ENCODE data around the gene ZNF536.

ZNF536 gene

DNA sequence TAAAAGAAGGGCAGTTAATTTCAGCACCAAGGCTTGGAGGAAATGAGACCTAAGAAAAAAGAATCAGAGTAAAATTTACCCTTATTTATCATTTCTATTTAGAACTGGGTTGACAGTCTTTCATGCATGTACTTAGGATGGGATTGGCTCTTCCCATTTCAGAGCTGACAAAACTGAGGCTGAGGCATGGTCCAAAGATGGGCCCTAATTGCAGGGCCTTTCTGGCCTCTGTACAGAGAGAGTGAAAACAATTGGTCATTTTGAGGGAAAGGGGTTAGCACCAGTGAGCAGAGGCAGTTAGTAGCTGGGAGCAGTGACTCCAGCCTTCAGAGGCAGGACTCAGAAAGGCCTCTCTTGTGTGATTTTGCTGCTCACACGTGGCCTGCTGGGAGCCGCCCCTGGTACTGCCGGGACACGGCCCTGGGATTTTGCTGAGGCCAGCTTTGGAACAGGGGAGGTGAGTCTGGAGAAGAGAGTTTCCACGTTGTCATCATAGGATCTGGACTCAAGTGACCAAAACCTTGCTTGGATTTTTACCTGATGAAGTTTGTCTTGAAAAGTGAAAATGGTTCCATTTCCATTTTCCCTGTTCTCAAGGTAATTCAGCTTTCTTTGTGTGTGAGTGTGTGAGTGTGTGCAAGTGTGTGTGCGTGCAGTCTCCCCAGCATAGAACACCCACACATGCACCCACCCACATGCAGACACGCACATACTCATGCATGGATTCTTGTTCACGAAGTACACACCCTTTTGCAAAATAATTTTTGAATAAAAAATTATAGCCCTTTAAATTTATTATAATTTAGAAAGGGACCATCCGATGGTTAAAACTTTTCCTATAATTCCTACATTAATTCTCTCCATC is at the start of gene ZNF536:
Gene ZNF536 (plus strand): TSS at position 425 of the 865 bp plus-strand sequence. CDS start 71,179 bp downstream, outside the sequence.
- no peak for DNase-seq

DNA sequence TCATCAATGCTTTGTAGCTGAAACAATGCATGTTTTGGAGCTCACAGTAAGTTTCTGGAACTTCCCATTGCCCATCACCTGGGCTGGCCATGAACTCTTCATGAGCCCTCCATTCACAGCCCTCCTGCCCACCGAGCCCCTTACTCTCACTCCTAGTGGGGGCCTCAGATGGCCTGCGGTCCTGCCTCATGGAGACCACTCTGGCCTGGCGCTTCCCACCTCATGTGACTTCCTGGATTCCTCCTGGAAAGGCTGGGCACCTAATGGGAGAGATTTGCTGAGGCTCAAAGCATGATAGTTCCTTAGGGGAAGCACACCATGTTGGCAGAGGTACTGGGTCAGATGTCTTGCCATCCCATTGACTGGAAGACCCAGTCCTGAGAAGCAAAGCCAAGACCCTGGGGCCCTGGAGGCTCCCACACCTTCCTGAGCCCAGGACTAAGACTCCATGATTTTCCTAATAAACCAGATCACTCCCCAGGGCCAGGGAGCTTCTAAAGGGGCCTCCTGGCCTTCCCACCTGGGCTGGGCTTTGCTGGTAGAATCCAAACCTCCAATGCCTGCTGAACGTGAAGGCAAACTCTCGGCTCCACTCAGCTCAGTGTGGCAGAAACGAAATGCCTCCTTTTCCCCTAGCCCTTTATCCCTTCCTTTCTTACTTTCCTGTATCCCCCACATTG is 49.4 kb upstream of the ZNF536 start:
- DNase-seq, result no peak

DNA sequence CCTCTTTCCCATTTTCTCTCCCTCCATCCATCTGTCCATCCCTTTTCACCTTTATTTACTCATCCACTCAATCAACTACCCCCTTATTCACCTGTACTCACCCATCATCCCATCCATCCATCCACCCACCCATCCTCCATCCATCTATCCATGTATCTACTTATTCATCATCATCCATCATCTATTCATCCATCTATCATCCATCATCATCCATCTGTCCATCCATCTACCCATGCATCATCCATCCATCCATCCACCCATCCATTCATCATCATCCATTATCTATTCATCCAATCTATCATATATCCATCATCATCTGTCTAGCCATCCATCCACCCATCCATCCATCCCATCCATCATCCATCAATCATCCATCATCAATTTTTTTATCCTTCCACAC is 48.3 kb upstream of the ZNF536 start:
- DNase-seq, result no peak

DNA sequence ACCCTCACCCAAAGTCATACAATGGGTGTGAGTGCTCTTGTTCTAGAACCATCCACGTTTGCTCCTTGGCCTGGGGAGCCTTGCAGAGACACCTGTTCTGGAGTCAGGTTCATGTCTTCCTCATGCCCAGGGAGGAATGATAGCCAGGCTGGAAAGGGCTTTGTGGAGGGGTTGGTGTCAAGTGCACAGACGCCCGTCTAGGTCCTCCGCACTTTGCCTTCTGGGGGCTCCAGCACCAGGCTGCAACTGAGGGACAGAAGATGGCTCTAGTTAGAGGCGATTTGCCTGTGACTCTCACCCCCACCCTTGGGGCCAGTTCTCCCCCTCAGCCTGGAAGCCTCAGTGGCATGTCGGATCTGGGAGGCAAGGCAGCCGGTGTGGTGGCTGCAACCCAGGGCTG is 47.2 kb upstream of the ZNF536 start:
- DNase-seq, result no peak

DNA sequence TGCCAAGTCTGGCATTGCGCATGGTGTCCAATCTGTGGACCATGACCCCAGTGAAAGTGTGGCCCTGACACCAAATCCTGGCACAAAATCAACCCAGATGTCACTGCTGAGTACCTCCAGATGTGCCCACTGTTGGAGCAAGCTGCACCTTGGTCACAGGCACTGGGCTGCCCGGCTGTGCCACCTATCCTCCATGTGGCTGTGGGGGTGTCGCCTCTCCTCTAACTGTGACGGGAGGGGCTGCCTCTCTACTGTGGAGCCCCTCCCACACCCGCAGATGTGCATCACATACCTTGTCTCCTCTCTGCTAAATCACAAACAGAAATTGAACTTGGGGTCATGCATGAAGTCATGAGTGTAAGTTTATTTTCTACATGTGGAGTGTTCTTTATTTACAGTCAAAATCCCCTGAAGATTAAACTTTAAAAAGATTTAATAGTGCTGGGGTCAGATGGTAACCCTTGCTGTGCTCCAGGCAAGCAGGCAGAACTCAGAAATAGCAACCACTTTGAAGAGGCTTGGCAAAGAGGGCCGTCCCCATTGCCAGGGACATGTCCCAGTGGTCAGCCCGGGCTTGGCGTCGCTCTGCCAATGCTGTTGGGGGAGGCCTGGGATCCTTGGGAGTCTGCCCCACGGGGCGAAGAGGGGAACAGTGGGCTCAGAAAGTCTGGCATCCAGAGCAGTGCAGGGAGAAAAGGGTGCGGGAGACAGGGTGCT is 46.4 kb upstream of the ZNF536 start:
- no peak for DNase-seq

DNA sequence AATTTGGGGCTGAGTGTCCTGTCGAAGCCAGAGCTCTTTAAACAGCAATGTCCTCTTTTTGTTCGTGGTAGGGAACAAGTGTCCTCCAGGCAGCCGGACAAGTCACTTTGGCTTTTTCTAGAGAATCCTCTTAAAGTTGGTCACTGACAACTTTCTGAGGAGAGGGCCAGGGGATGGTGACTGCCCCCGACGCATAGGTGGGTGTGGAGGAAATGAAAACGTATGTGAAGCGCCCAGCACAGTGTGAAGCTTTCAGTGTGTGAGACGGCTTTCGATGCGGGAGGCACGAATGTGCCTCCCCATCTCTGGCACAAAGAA is 45.8 kb upstream of the ZNF536 start:
- no peak for DNase-seq

DNA sequence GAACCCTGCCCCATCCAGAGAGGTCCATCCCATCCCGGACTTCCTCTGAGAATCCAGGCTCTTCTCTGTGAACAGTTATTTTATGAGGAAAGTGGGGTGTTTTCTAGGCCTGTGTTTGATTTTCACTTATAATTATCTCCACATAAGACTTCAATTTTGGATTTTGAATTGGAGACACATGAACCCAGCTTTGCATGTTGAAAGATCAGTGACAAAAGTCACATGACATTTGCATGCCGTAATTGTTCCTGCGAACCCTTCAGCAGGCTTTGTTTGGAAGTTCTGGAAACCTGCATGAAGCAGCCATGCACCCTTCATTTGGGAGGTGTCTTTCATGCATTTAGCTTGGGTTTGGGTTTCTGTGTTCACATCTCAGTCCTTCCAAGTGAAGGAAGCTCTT is 44.9 kb upstream of the ZNF536 start:
- DNase-seq, result no peak

DNA sequence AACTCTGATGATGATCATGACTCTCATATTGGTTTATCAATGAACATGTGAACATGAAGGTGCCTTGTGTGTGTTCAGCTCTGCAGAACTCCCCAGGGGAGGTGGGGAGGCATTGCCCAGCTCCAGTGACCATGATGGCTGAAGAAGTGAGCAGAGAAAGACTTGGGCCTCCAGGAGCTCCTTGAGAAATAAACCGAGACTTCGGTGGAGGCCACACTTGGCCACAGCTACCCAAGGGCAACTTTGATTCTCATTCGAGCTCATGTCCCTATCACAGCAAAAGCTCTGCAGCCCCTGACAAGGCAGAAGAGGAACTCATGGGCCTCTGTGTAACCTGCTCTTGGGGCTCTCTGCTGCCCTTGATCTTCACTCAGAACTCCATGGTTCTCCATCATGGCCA is 44.1 kb upstream of the ZNF536 start:
- DNase-seq, result no peak

DNA sequence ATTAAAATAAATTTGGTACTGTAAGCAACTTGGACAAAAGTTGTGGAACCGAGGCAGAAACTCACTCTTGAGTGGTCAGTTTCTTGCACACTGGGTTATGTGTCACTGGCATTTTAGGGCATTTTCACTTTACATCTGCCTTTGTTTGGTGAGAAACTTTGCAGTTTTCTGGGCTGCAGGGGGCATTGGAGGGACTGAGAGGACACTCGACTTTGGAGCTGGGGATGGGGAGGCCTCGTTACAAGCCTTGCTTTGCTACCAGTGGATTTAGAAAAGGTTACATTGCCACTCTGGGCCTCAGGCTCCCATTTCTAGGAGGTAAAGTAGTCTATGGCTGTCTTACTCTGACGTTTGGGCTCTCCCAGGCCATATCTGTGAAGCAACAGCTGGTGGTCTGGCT is 41.9 kb upstream of the ZNF536 start:
- no peak for DNase-seq

DNA sequence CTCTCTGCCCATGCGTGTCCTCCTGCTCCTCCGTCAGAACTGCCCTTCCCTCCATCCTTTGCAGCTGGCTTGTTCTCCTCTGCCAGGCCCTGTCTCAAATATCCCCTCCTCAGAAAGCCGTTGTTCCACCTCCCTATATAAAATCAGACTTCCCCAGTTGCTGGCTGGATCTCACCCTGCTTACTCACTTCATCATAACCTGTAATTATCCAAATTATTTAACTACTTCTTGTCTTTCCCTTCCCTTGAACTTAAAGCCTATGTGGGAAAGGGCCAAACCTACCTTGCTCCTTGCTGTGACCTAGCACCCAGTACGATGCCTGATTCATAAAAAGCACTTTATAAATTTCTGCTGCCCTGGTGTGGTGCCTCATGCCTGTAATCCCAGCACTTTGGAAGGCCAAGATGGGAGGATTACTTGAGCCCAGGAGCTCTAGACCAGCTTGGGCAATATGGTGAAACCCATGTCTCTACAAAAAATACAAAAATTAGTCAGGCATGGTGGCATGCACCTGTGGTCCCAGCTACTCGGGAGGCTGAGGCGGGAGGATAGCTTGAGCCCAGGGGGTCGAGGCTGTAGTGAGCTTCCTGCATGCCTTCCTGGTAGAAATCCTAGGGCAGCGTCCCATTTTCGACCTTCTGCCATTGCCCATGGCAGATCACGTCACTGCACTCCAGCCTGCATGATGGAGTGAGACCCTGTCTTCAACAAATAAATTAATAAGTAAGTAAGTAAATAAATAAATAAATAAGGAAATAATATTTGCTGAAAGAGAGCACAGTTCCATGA is 39.5 kb upstream of the ZNF536 start:
- DNase-seq, result no peak

DNA sequence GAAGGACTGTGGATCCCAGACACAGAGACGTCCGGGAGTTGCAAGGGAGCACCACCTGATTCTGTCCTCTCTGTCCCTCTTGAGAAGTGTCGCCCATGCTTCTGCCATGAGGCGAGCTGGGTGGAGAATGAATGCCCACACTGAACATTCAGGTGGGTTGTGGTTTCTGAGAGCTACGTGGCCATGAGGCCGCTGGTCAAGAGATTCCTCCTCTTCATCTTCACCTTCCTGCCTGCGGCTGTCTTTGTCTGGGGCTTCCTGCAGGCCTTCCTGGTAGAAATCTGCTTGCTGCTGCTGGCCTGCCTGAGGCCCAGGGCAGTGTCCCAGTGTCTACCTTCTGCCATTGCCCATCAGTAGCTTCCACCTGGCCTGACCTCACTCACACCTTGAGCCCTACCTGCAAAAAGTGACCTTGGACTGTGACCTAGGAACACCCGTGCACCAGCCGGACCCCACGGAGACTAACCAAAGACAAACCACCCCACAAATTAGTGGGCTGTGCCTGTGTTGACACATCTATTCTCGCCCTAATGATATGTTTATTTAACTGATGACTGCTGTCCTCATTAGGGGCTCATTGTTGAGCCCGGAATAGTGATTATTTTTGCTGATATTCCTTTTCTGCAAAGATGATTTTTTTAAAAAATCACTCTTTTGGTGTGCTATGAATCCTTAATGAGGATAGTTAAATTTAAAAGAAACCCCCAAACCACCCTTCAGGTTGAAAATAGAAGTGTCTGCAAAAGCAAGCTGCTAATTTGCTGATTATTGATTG is 38.7 kb upstream of the ZNF536 start:
- DNase-seq, result no peak

DNA sequence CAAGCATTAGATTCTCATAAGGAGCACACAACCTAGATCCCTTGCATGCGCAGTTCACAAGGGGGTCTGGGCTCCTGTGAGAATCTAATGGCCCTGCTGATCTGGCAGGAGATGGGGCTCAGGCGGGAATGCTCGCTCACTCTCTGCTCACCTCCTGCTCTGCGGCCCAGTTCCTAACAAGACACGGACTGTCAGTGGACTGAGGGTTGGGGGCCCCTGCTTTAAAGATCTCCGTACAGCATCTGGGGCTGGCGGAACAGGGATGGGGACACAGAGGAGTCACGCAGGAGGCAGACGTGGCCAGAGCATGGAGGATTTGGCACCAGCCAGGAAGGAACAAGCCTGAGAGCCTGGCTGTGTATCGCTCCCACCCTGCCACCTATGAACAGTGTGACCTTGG is 37.3 kb upstream of the ZNF536 start:
- no peak for DNase-seq

DNA sequence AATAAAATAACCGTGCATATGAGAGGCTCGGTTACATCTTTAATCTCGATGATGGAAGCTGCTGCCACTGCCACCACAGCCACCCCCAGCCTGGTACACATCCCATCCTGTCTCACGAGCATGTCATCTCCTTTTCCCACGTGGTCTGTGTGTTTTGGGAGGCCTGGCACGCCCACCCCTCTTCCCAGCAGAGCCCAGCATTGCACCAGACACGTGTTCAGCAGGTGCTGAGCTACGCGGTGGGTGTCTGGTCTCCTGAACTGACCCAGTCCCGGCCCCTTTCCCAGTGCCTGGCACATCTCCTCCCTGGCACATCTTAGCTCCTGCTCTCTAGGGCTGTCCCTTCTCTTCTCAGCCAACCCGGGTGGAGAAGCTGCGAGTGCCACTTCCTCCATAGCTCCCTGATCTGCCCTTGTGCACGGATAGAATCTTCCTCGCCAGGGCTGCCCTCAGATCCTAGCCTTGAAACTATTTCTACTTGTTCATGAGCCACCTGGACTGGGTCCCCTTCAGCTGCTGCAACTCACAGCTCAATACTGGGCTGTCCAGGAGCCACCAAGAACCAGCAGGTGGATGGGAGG is 36.8 kb upstream of the ZNF536 start:
- no peak for DNase-seq

DNA sequence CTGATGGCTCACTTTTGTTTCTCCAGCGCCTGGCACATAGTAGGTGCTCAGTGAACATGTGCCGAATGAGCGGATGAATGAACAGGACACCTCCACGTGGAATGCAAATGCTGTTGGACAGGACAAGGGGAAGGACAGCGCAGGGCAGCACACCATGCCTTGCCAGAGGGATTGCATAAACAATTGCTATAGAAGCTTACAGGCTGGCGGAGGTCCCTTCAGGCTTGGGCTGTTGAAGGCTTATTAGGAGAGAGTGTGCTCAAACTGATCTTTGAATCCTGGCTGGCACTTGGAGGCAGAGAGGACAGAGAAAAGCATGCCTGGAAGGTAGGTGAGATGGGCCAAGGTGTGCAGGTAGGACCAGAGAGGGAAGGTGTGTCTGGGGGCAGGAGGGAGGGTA is 35.9 kb upstream of the ZNF536 start:
- no peak for DNase-seq

DNA sequence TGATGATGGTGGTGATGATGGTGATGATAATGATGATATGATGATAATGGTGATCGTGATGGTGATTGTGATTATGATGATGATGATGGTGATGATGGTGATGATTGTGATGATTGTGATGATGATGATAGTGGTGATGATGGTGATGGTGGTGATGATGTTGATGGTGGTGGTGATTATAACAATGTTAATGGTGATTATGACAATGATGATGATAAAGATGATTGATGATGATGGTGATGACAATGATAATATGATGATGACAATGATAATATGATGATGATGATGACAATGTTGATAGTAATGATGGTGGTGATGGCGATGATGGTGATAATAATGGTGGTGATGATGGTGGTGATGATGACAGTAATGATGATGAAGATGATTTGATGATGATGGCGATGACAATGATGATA is 34.1 kb upstream of the ZNF536 start:
- DNase-seq, result no peak

DNA sequence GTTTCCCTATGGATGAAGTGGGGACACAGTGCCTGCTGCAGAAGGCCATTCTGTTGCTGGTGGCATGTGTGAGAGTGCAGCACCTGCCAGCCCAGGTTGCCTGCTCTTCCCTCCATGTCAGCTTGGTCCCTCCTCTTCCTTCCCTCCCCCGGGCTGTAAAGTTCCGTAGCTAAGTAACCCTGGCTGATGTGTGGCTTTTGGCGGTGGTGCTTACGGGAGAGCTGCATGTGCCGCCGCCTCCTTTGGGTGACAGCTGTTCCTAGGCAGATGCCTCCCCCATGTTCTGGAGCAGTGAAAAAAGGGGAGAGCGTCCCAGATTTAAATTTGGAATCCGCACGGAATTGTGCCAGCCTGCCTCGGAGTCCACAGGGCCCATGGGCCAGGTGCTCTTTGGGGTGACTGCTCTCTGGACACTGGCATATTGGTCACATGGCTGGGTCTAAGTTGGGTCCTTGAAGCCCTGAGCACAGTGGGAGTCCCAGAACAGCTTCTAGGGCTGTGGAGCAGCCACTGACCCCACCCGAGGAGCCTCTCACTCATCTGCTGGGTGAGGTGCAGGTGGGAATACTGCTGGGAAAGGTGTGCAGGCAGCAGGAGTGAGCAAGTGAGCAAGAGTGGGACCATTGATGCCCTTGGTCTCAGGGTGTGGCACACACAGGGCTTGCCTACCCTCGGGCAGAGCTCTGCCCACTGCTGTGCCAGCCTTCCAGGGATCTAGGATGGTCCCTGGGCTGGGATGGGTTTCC is 33.1 kb upstream of the ZNF536 start:
- no peak for DNase-seq

DNA sequence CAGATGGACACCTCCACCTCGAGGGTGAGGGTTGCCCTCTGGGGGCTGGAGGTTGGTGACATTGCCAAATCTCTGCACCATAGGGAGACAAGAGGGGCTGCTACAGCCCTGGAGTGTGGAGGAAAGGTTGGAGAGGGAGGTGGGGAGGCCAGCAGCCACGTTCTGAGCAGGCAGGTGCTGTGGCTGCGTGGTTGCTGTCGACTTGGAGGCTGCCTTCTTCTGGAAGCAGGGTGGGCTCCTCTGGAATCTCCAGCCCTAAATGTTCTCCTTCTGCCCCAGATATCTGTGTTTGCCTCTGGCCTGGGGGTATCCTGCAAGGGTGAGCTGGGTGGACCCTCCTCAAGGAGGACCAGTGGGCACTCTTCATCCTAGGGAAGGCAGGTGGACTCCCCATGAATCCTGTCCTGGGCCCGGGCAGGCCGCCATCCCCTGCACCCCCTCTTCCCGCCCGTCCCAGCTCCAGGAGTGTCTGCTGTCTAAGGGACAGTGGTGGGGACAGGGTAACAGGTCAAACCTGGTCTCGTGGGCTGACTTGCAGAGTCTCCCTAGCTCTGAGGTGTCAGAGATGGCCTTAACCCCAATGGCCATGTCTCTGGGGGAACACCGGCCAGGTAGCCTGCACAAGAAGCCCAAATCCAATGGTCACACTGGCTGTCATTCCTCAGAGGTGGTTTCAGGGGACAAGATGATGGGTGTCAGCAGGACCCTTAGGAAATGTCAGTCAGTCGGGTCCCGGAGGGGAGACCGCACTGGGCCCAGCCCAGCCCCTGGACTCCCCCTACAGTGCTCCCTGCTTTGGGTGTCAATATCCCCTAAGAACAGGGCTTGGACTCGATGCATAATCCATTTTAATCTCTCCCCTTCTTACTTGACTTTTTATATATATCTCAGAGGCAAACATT is 32.3 kb upstream of the ZNF536 start:
- DNase-seq, result no peak

DNA sequence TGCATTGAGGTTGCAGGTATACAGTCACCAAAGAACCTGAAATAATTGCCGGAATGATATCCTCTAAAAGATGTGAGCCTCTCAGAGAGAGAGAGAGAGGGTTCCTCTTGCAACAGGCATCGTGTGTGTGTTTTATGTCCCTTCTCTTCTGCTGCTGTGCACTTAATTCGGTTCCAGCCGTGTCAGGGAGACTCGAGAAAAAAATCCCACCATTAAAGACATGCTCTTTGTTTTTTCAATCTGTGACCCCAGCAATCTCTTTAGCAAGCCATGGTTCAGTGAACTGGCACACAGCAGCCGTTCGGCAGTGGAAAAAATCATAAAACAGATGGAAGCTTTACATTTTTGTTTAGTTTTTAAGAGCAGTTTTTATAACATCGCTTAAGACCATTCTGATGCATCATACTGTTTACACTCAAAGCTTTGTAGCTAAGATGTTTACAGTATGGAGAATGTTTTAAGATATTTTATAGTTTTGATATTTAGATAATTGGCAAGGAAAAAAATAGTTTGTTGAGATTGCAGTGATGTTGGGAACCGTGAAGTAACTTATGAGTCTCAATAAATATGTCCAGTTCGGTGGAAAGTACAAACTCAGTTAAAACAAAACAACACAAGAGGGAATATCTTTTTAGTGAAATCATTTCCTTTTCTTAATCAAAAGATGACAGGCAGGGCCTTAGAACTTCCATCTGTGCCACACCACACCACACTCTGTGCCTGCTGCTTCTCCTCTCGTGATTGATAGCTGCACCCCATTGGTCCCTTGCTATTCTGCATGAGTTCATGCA is 31.2 kb upstream of the ZNF536 start:
- DNase-seq, result no peak

DNA sequence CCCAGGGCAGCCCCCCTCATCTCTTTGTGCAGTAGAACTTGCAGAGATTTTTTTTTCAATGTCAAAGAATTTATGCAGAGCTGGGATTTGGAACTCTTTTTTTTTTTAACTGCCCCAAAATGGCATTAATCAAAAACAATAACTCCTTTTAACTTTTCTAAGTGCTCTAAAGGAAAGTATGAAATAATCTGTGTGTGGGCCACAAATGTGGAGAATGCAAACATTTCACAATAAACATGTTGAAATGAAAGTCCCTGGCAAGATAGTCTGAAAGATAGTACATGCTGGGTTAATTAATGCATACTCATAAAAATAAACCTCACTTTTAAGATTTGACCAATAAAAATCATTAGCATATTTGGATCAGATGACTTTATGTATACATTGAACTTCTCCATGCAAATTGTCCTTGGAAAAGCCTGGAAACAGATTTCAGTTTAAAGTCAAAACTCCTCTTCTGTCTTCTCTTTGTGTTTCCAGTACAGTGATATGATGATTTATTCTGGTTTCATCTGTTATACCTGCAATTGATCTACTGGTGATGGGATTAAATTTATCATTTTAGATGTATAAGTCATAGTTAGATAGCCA is 30.5 kb upstream of the ZNF536 start:
- no peak for DNase-seq

Data from activated naive CD4-positive, alpha-beta T cell treated with anti-CD3 and anti-CD28 coated beads, Interleukin-2, amount 50 U/mL, for 16 hours (primary cell).